Neural crest cell (in vitro differentiated cells): ENCODE results near the gene PICK1. TPM values are rescaled to one million over a fixed set of nuclear protein-coding genes. Genes with fewer than 3 reads are reported as not detected.

ENCODE experiments used
- DNase-seq: peaks from one replicate; pipeline ENCODE4 v3.0.0; 2021; ENCODE audit warnings: low read depth, mixed read lengths, low spot score
- H3K27ac Mint-ChIP-seq: one replicate; pipeline ENCODE4 v1.8.0; 2021; ENCODE audit warnings: mild to moderate bottlenecking, mixed read lengths; ENCODE audit not compliant: unreplicated experiment
- H3K27me3 Mint-ChIP-seq: 2 replicates; pipeline ENCODE4 v1.8.0; 2021; ENCODE audit warnings: low read depth, mild to moderate bottlenecking, mixed read lengths
- H3K36me3 Mint-ChIP-seq: 2 replicates; pipeline ENCODE4 v1.8.0; 2021; ENCODE audit warnings: low read depth, mild to moderate bottlenecking, mixed read lengths
- H3K4me1 Mint-ChIP-seq: 2 replicates; pipeline ENCODE4 v1.8.0; 2021; ENCODE audit warnings: mixed read lengths
- H3K4me3 Mint-ChIP-seq: one replicate; pipeline ENCODE4 v1.8.0; 2021; ENCODE audit warnings: mild to moderate bottlenecking, mixed read lengths
- H3K9me3 Mint-ChIP-seq: 2 replicates; pipeline ENCODE4 v1.8.0; 2021; ENCODE audit warnings: mixed read lengths
- total RNA-seq: library from RNA; stranded (reverse); gene quantifications from 2 replicates; pipeline ENCODE4 v1.2.1, GENCODE V29; 2021
- TF ChIP-seq, protein P1 (sequence below): fragments of 200-600 bp; sonication (generic); conservative IDR thresholded peaks from 2 replicates; pipeline ENCODE4 v1.5.0; 2021; ENCODE audit warnings: antibody characterized with exemption, mild to moderate bottlenecking

PICK1 gene
- total RNA-seq, 1 donor from 2014 or later = 24.0 TPM

- Mint-ChIP-seq H3K27me3 (no peaks in the 10 kb centered on the region), H3K4me3 (peak overlapping the region; percentile 44), H3K4me1 (peaks cover 41% of the 10 kb centered on the region), H3K27ac (peak overlapping the region; percentile 88), H3K36me3 (peaks cover 3% of the 10 kb centered on the region), H3K9me3 (no peaks in the 10 kb centered on the region)
- DNase-seq = no peak
- TF ChIP-seq, protein P1, sequence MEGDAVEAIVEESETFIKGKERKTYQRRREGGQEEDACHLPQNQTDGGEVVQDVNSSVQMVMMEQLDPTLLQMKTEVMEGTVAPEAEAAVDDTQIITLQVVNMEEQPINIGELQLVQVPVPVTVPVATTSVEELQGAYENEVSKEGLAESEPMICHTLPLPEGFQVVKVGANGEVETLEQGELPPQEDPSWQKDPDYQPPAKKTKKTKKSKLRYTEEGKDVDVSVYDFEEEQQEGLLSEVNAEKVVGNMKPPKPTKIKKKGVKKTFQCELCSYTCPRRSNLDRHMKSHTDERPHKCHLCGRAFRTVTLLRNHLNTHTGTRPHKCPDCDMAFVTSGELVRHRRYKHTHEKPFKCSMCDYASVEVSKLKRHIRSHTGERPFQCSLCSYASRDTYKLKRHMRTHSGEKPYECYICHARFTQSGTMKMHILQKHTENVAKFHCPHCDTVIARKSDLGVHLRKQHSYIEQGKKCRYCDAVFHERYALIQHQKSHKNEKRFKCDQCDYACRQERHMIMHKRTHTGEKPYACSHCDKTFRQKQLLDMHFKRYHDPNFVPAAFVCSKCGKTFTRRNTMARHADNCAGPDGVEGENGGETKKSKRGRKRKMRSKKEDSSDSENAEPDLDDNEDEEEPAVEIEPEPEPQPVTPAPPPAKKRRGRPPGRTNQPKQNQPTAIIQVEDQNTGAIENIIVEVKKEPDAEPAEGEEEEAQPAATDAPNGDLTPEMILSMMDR = no peak
These were observed 9.3 kb downstream of the PICK1 start for GRCh38 chr22:38066381-38067027.

DNA sequence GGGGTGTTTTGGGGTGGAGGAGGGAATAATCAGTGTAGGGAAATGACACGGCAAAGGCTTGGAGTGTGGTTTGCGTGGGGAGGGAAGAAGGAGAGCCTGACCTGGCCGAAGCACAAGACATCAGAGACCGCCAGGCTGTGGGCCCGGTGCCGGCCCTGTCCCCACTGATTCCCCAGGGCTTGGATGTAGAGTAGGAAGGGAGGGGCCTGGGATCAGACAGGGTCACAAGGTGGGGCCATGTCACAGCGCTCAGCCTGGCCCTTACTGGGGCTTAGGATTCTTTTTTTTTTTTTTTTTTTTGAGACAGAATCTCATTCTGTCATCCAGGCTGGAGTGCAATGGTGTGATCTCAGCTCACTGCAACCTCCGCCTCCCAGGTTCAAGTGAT lies 9.8 kb downstream of the PICK1 start:
- Mint-ChIP-seq H3K27ac (peak overlapping the region; percentile 88), H3K4me3 (peak overlapping the region; percentile 44), H3K36me3 (peaks cover 3% of the 10 kb centered on the region), H3K4me1 (peaks cover 41% of the 10 kb centered on the region), H3K9me3 (no peaks in the 10 kb centered on the region), H3K27me3 (no peaks in the 10 kb centered on the region)
- TF ChIP-seq, protein P1 = no peak
- no peak for DNase-seq

- no peak for DNase-seq
- Mint-ChIP-seq H3K4me1 (peaks cover 36% of the 10 kb centered on the region), H3K9me3 (no peaks in the 10 kb centered on the region), H3K4me3 (peak overlapping the region; percentile 19), H3K36me3 (no peaks in the 10 kb centered on the region), H3K27me3 (no peaks in the 10 kb centered on the region), H3K27ac (peak overlapping the region; percentile 3)
- TF ChIP-seq, protein P1 = no peak
These were observed 10.7 kb downstream of the PICK1 start for GRCh38 chr22:38067761-38068360.

DNA sequence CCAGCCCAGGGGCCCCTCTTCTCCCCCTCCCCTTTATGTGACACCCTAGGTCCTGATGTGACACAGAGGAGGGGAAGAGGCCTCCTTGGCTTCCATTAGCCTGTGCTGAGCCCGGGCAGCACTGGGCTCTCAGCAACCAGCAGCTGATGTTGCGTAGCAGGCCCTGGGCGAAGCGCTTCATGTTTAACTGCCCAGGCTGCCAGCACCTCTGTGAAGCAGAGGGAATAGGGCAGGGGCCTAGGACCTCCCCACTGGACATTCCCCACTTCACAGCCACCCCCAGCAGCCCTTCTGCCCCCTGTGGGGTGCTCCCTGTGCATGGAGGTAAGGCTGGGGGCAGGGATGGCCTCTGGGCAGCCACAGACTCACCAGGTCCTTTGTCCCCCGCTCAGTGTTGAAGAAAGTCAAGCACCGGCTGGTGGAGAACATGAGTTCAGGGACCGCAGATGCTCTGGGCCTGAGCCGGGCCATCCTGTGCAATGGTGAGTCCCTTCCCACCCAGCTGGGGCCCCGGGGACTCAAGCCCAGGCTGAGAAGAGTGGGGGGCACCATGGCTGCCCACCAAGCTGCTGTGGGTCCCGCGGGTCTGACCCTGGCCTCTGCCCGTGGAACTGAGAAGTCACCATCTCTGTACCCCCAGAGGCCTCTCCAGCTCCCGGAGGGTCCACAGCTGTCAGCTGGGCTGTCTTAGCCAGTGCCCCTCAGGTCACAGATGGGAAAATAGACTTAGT lies 11.6 kb downstream of the PICK1 start:
- Mint-ChIP-seq H3K9me3 (no peaks in the 10 kb centered on the region), H3K27ac (no peak overlapping the region), H3K4me1 (peaks cover 35% of the 10 kb centered on the region), H3K27me3 (no peaks in the 10 kb centered on the region), H3K36me3 (no peaks in the 10 kb centered on the region), H3K4me3 (no peak overlapping the region)
- DNase-seq = no peak
- TF ChIP-seq, protein P1 = no peak

- Mint-ChIP-seq H3K36me3 (no peaks in the 10 kb centered on the region), H3K4me1 (peaks cover 35% of the 10 kb centered on the region), H3K27ac (no peak overlapping the region), H3K27me3 (no peaks in the 10 kb centered on the region), H3K9me3 (no peaks in the 10 kb centered on the region), H3K4me3 (no peak overlapping the region)
- TF ChIP-seq, protein P1 = peak; percentile 60
- DNase-seq = peak; percentile 57
These were observed 12.4 kb downstream of the PICK1 start for GRCh38 chr22:38069372-38070249.
